Measurements from ENCODE around the gene ICE2. TPM values are rescaled to one million over a fixed set of nuclear protein-coding genes. Genes with fewer than 3 reads are reported as not detected.
A peak's percentile ranks its signal among the peaks of the same experiment; 100 is the strongest.

Gene ICE2
- total RNA-seq, 1 donor from 2014 or later, result 95.3 TPM

DNA sequence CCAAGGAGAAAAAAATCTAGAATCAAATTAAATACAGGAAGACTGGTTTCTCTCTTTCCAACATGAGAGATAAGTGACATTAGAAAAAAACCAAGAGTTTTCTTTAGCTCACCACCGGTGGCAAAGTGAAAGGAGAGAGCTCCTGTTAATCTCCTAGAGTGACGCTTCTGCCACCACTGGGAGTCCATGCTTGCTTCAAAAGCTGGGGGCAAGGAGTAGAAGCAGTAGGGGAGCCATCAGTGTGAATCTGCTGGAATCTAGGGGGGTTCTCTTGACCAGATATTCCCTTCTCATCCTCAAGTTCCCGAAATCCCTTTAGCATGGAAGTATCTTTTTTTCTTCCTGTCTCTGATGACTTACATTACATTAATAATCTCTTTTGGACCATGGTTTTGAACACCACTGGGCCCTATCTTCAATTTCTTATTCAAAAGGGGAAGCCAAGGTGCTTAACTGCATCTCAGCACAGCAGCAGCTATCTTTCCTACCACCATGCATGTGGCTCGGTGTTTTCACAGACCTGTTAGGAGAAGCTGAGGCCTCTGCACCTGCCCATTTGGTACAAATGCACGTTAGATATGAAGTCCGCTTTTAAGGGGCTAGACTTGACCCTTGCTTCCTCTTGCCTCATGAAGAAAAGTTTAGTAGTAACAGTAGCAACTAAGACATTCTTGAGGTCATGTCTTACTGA lies 6.6 kb upstream of the ICE2 start:
- Mint-ChIP-seq H3K27ac (no peak overlapping the region), H3K36me3 (no peaks in the 10 kb centered on the region), H3K4me1 (no peaks in the 10 kb centered on the region), H3K4me3 (no peak overlapping the region), H3K27me3 (ENCODE audit: insufficient read depth, low read depth) (no peaks in the 10 kb centered on the region), H3K9me3 (no peaks in the 10 kb centered on the region)
- Histone ChIP-seq H3K27me3 (no peaks in the 10 kb centered on the region), H3K27ac (no peak overlapping the region), H3K9ac (no peak overlapping the region), H3K9me3 (ENCODE audit: low read depth) (no peaks in the 10 kb centered on the region), H3K4me3 (no peak overlapping the region), H3K79me2 (ENCODE audit: low read depth) (no peaks in the 10 kb centered on the region), H3F3A (ENCODE audit: low read depth) (no peaks in the 10 kb centered on the region), H2AFZ (replicated peaks) (no peak overlapping the region), H3K4me1 (peaks cover 5% of the 10 kb centered on the region), H3K36me3 (no peaks in the 10 kb centered on the region), H4K20me1 (ENCODE audit: low read depth) (no peaks in the 10 kb centered on the region), H3K4me2 (no peak overlapping the region)
- TF ChIP-seq, protein P1, sequence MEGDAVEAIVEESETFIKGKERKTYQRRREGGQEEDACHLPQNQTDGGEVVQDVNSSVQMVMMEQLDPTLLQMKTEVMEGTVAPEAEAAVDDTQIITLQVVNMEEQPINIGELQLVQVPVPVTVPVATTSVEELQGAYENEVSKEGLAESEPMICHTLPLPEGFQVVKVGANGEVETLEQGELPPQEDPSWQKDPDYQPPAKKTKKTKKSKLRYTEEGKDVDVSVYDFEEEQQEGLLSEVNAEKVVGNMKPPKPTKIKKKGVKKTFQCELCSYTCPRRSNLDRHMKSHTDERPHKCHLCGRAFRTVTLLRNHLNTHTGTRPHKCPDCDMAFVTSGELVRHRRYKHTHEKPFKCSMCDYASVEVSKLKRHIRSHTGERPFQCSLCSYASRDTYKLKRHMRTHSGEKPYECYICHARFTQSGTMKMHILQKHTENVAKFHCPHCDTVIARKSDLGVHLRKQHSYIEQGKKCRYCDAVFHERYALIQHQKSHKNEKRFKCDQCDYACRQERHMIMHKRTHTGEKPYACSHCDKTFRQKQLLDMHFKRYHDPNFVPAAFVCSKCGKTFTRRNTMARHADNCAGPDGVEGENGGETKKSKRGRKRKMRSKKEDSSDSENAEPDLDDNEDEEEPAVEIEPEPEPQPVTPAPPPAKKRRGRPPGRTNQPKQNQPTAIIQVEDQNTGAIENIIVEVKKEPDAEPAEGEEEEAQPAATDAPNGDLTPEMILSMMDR (IDR thresholded peaks at IDR 0.05), result no peak
- TF ChIP-seq EZH2 (IDR thresholded peaks at IDR 0.05) (no peak), EZH2phosphoT487 (IDR thresholded peaks at IDR 0.05) (no peak)
- peak; percentile 26 for DNase-seq (ENCODE audit: low spot score)

DNA sequence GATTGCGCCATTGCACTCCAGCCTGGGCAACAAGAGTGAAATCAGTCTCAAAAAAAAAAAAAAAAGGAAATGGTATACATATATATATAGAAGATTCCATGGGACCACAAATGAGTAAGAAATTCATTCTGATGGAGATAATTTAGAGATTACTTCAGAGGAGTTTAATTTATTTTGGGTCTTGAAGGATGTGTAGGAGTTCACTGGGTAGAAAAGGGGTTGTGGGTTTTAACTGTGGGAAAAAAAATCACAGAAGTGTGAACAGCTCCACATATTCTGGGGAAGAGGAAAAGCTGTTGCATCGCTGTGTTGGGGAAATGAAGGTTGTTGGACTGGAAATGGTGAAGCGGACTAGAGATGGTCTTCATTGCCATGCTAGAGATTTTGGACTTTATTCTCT lies 4.1 kb upstream of the ICE2 start:
- no peaks in the 10 kb centered on the region for H4K20me1 ChIP-seq (ENCODE audit: low read depth)
- no peak overlapping the region for H3K4me3 ChIP-seq
- H3K79me2 ChIP-seq (ENCODE audit: low read depth), result peaks cover 7% of the 10 kb centered on the region
- no peak overlapping the region for H2AFZ ChIP-seq (replicated peaks)
- no peak overlapping the region for H3K9ac ChIP-seq
- DNase-seq (ENCODE audit: low spot score), result no peak
- H3K9me3 ChIP-seq (ENCODE audit: low read depth), result no peaks in the 10 kb centered on the region
- H3K4me2 ChIP-seq, result no peak overlapping the region
- Mint-ChIP-seq H3K9me3 (no peaks in the 10 kb centered on the region), H3K36me3 (no peaks in the 10 kb centered on the region), H3K4me1 (peaks cover 15% of the 10 kb centered on the region), H3K27ac (no peak overlapping the region), H3K4me3 (no peak overlapping the region), H3K27me3 (ENCODE audit: insufficient read depth, low read depth) (peaks cover 8% of the 10 kb centered on the region)
- peaks cover 6% of the 10 kb centered on the region for H3K4me1 ChIP-seq
- H3K27me3 ChIP-seq, result no peaks in the 10 kb centered on the region
- no peaks in the 10 kb centered on the region for H3F3A ChIP-seq (ENCODE audit: low read depth)
- TF ChIP-seq, protein P1 (IDR thresholded peaks at IDR 0.05), result no peak
- TF ChIP-seq EZH2 (IDR thresholded peaks at IDR 0.05) (no peak), EZH2phosphoT487 (IDR thresholded peaks at IDR 0.05) (no peak)
- no peaks in the 10 kb centered on the region for H3K36me3 ChIP-seq
- no peak overlapping the region for H3K27ac ChIP-seq

DNA sequence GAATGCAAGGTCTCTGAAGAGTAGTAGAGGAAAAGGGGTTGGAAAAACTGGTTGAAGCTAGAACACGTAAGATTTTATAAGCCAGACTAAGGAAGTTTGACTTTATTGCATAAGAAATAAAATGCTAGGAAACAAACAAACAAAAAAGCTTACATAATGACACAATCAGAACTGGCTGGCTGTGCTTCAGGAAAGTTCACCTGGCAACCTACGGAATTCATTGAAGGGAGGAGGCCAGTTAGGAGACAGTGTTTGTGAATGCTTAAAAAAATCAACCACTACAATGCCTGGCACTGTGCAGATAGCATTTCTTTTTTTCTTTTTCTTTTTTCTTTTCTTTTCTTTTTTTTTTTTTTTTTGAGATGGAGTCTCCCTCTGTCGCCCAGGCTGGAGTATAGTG lies 1.9 kb upstream of the ICE2 start:
- H3K27me3 ChIP-seq, result no peaks in the 10 kb centered on the region
- Mint-ChIP-seq H3K9me3 (no peaks in the 10 kb centered on the region), H3K4me1 (peaks cover 35% of the 10 kb centered on the region), H3K27me3 (ENCODE audit: insufficient read depth, low read depth) (peaks cover 8% of the 10 kb centered on the region), H3K27ac (no peak overlapping the region), H3K36me3 (peaks cover 1% of the 10 kb centered on the region), H3K4me3 (no peak overlapping the region)
- H3K9me3 ChIP-seq (ENCODE audit: low read depth), result no peaks in the 10 kb centered on the region
- peaks cover 2% of the 10 kb centered on the region for H3K36me3 ChIP-seq
- peaks cover 24% of the 10 kb centered on the region for H3K4me1 ChIP-seq
- H4K20me1 ChIP-seq (ENCODE audit: low read depth), result no peaks in the 10 kb centered on the region
- peaks cover 28% of the 10 kb centered on the region for H3K79me2 ChIP-seq (ENCODE audit: low read depth)
- TF ChIP-seq, protein P1 (IDR thresholded peaks at IDR 0.05), result no peak
- no peak for TF ChIP-seq EZH2phosphoT487 (IDR thresholded peaks at IDR 0.05)
- no peak for TF ChIP-seq EZH2 (IDR thresholded peaks at IDR 0.05)
- H3K27ac ChIP-seq, result no peak overlapping the region
- H3F3A ChIP-seq (ENCODE audit: low read depth), result no peaks in the 10 kb centered on the region
- H3K4me3 ChIP-seq, result no peak overlapping the region
- no peak overlapping the region for H3K4me2 ChIP-seq
- no peak overlapping the region for H3K9ac ChIP-seq
- DNase-seq (ENCODE audit: low spot score), result no peak
- H2AFZ ChIP-seq (replicated peaks), result no peak overlapping the region
